Measurements from ENCODE around the gene BABAM2. TPM values are rescaled to one million over a fixed set of nuclear protein-coding genes. Genes with fewer than 3 reads are reported as not detected.
A peak's percentile ranks its signal among the peaks of the same experiment; 100 is the strongest.

Gene BABAM2
- total RNA-seq, 4 donors from 2014 or later: 35.5 to 44.9 (median 39.9) TPM

DNA sequence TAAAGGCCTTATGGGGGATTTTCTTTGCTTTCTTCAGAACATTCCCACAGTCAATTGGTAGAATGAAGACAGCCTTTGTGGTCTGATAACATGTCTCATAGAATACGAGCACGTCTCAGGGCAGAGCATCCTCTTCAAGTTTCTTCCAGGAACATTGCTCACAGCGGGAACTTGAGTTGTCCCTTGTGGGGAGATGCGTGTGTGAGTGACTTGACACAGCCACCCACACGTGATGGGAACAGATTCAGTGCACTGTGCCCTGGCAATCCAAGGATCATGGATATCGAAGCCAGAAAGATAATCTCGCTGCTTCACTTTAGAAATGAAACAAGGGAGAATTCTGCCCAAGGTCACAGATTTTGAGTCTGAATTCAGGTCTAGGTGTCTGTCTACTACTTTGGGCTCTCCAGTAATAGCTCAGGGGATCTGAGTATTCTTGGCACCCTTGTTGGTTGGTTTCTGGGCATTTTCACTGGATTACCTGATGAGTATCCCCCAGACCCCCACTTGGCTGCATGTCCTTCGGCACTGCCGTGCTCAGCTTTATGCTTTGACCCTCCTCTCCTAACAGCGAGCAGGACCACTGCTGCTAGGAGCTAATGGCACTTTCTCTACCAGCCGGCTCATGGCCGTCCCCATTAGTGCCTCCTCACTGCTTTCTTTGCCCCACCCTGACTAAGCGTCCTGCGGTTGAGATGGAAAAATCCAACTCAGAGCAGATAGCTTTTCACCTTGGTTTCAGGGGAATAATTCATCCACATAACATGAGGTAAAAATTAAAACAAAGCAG is 426.2 kb downstream of the BABAM2 start:
- H3K27me3 ChIP-seq: no peaks in the 10 kb centered on the region

DNA sequence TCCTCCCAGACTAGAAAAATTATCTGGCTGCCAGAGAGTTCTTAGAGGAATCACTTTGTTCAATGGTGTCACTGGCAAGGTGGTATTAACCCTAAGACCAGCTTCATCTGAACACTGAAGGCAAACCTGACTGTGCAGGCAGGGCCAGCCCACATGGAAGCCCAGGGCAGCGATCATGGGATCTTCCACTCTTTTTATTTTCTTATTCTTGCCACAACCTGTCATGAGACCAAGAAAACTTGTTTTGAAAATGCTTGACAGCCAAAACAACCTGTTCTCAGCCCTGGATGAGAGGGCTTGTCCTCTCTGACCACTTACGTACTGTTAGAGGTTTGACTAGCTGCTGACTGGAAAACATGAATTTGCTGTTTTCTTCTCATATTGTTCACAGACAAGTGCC is 426.9 kb downstream of the BABAM2 start:
- 94% methylated on average over 2 of the region's 2 CpGs for WGBS
- TF ChIP-seq, protein P1, sequence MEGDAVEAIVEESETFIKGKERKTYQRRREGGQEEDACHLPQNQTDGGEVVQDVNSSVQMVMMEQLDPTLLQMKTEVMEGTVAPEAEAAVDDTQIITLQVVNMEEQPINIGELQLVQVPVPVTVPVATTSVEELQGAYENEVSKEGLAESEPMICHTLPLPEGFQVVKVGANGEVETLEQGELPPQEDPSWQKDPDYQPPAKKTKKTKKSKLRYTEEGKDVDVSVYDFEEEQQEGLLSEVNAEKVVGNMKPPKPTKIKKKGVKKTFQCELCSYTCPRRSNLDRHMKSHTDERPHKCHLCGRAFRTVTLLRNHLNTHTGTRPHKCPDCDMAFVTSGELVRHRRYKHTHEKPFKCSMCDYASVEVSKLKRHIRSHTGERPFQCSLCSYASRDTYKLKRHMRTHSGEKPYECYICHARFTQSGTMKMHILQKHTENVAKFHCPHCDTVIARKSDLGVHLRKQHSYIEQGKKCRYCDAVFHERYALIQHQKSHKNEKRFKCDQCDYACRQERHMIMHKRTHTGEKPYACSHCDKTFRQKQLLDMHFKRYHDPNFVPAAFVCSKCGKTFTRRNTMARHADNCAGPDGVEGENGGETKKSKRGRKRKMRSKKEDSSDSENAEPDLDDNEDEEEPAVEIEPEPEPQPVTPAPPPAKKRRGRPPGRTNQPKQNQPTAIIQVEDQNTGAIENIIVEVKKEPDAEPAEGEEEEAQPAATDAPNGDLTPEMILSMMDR (IDR thresholded peaks at IDR 0.05): no peak
- TF ChIP-seq POLR2AphosphoS5 (IDR thresholded peaks at IDR 0.05): no peak
- TF ChIP-seq EP300 (IDR thresholded peaks at IDR 0.05): no peak
- no peak for TF ChIP-seq POLR2A (IDR thresholded peaks at IDR 0.05; ENCODE audit: low read depth)
- Histone ChIP-seq H3K36me3 (peaks cover 0 to 5% (median 2%) of the 10 kb centered on the region in 4 donors), H3K4me3 (no peak overlapping the region), H3K27me3 (no peaks in the 10 kb centered on the region), H3K4me1 (peaks cover 3 to 16% (median 11%) of the 10 kb centered on the region in 4 donors), H3K27ac (replicated peaks in 1 of 4) (no peak overlapping the region), H3K9me3 (no peaks in the 10 kb centered on the region)
- peak; percentile 5 for DNase-seq (ENCODE audit: extremely low spot score)
- intact Hi-C loops (cut with DNase I): no loop called here

More for the DNA sequence above, 426.2 kb downstream of the BABAM2 start:
- intact Hi-C loops (cut with DNase I): no loop called here
- peaks cover 0 to 5% (median 2%) of the 10 kb centered on the region in 4 donors for H3K36me3 ChIP-seq
- H3K9me3 ChIP-seq: no peaks in the 10 kb centered on the region
- TF ChIP-seq EP300 (IDR thresholded peaks at IDR 0.05): no peak
- TF ChIP-seq, protein P1 (IDR thresholded peaks at IDR 0.05): no peak
- no peak for TF ChIP-seq POLR2A (IDR thresholded peaks at IDR 0.05; ENCODE audit: low read depth)
- no peak for TF ChIP-seq POLR2AphosphoS5 (IDR thresholded peaks at IDR 0.05)
- H3K4me1 ChIP-seq: peaks cover 3 to 9% (median 7%) of the 10 kb centered on the region in 4 donors
- H3K4me3 ChIP-seq: no peak overlapping the region
- H3K27ac ChIP-seq (replicated peaks in 1 of 4): no peak overlapping the region
- peak; percentile 50 for DNase-seq (ENCODE audit: extremely low spot score)
- WGBS: 96% methylated on average over 14 of the region's 14 CpGs

DNA sequence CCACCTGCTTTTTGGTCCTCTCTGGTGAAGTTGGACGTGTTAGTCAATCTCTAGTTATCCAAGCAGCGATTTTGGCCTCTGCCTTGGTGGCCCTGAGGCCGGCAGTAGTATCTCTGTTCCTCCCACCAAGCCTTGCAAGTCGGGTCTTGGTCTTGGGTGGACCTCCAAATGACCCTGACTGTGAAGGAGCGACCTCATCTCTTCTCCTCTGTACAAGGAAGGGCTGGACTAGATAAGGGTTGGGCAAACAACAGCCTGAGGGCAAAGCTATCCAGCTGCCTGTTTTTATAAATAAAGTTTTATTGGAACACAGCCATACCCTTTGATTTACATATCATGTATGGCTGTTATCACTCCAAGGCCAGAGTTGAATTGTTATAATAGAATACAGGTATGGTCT is 427.5 kb downstream of the BABAM2 start:
- Histone ChIP-seq H3K27me3 (no peaks in the 10 kb centered on the region), H3K4me1 (peaks cover under 1 to 22% (median 11%) of the 10 kb centered on the region in 4 donors), H3K9me3 (no peaks in the 10 kb centered on the region), H3K27ac (replicated peaks in 1 of 4) (no peak overlapping the region), H3K36me3 (peaks cover 0 to 5% (median 2%) of the 10 kb centered on the region in 4 donors), H3K4me3 (no peak overlapping the region)
- WGBS: 96% methylated on average over 5 of the region's 5 CpGs
- DNase-seq (ENCODE audit: extremely low spot score): peak; percentile 57
- TF ChIP-seq POLR2A (IDR thresholded peaks at IDR 0.05; ENCODE audit: low read depth) (no peak), EP300 (IDR thresholded peaks at IDR 0.05) (no peak)
- intact Hi-C loops (cut with DNase I): no loop called here

DNA sequence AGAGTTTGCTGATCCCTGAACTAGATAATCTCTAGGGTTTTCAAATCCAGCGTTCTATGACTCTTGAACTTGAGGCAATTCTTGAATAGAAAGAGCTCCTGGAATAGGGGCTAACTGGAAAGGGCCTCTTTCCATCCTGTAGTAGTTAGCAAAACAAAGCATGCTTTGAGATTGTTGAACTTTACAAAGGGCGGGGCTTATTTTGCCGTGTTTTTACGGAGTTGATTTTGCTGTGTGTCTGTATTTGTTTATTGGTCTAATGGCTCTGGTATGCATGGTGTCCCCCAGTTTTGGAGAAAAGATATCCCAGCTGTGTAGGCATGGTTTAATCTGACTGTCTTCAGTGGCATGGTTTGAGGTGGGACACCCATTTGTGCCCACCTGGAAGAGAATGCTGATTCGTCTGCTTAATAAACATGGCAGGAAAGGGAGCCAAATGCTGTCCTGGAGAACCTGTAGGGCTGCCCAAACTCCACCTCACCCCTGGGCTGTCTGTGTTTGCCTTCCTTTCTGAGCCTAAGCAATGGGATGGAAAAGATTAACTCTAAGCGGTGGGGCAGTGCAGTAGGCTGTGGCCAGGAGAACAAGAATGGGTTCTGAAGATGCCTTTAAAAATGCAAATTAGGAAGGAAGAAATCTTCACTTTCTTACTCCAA is 428.1 kb downstream of the BABAM2 start:
- intact Hi-C loops (cut with DNase I): no loop called here
- TF ChIP-seq POLR2AphosphoS5 (IDR thresholded peaks at IDR 0.05) (no peak), EP300 (IDR thresholded peaks at IDR 0.05) (no peak), POLR2A (IDR thresholded peaks at IDR 0.05; ENCODE audit: low read depth) (no peak)
- TF ChIP-seq, protein P1 (IDR thresholded peaks at IDR 0.05): no peak
- WGBS: 89% methylated on average over 6 of the region's 6 CpGs
- Histone ChIP-seq H3K9me3 (no peaks in the 10 kb centered on the region), H3K4me1 (peaks cover 0 to 24% (median 11%) of the 10 kb centered on the region in 4 donors), H3K4me3 (no peak overlapping the region), H3K27me3 (no peaks in the 10 kb centered on the region), H3K27ac (replicated peaks in 1 of 4) (no peak overlapping the region), H3K36me3 (peaks cover 0 to 5% (median 2%) of the 10 kb centered on the region in 4 donors)
- peak; percentile 72 for DNase-seq (ENCODE audit: extremely low spot score)

Measured in esophagus muscularis mucosa (tissue), 4 donors.